HepG2 (cell line): ENCODE results near the gene TNFRSF9.

Experiments used
- RAD21 ChIP-seq: fragments of 450-650 bp; formaldehyde crosslinking; IDR thresholded peaks from 2 replicates; pipeline ENCODE4 v1.5.0; 2020; ENCODE audit warnings: mild to moderate bottlenecking
- SSRP1 ChIP-seq: IDR thresholded peaks from 2 replicates; pipeline ENCODE4 v1.6.1; 2016; ENCODE audit warnings: control low read depth
- TCF12 ChIP-seq, 2 experiments: fragments of 450-650 bp in 1 of 2; sonication (generic) in 1 of 2; formaldehyde crosslinking in 1 of 2; IDR thresholded peaks; 2 replicates each; pipeline versions ENCODE4 v1.6.1 to v1.8.0; 2017 to 2022; ENCODE audit warnings: antibody characterized with exemption in 1 of 2, mild to moderate bottlenecking in 1 of 2, missing genetic modification reagents in 1 of 2, moderate library complexity in 1 of 2
- ZNF510 ChIP-seq: sonication (generic); formaldehyde crosslinking; IDR thresholded peaks from 2 replicates; pipeline ENCODE4 v1.4.0; 2020; ENCODE audit warnings: low read depth, mild to moderate bottlenecking, missing genetic modification reagents
- ZNF766 ChIP-seq: sonication (generic); formaldehyde crosslinking; IDR thresholded peaks from 2 replicates; pipeline ENCODE4 v1.5.0; 2020; ENCODE audit warnings: missing genetic modification reagents, borderline replicate concordance
- TF ChIP-seq, protein P1 (sequence below): sonication (generic); formaldehyde crosslinking; IDR thresholded peaks from 2 replicates; pipeline ENCODE4 v1.5.1; 2020; ENCODE audit warnings: missing genetic modification reagents, mild to moderate bottlenecking, borderline replicate concordance
- TF ChIP-seq, protein P2 (sequence below): sonication (generic); formaldehyde crosslinking; IDR thresholded peaks from 2 replicates; pipeline ENCODE4 v1.5.0; 2020; ENCODE audit warnings: mild to moderate bottlenecking, missing genetic modification reagents, moderate library complexity
- TF ChIP-seq, protein P3 (sequence below): sonication (generic); formaldehyde crosslinking; IDR thresholded peaks from 2 replicates; pipeline ENCODE4 v1.5.0; 2020; ENCODE audit warnings: mild to moderate bottlenecking, low read depth, missing genetic modification reagents, borderline replicate concordance

DNA sequence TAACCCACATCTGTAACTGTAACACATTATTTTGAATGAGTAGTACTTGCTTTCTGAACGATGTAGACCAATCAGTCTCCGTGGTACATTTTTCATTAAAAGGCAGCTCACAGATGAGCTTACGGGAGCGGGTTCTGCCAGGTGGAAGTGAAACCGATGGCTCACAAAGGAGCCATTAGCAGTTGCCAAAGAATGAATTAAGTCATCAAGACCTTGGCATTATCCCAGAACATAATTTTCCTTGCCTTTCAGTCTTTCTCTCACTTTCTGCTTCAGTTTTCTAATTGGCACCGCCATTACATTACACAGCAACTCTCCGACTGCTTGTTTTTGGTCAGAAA lies 54.3 kb downstream of the TNFRSF9 start:
- no peak for TF ChIP-seq TCF12 (IDR thresholded peaks at IDR 0.05)
- TF ChIP-seq TCF12 (CRISPR knock-in tag; IDR thresholded peaks at IDR 0.05): no peak
- TF ChIP-seq ZNF766: no peak
- TF ChIP-seq, protein P1, sequence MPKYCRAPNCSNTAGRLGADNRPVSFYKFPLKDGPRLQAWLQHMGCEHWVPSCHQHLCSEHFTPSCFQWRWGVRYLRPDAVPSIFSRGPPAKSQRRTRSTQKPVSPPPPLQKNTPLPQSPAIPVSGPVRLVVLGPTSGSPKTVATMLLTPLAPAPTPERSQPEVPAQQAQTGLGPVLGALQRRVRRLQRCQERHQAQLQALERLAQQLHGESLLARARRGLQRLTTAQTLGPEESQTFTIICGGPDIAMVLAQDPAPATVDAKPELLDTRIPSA (CRISPR knock-in tag): no peak
- TF ChIP-seq, protein P2, sequence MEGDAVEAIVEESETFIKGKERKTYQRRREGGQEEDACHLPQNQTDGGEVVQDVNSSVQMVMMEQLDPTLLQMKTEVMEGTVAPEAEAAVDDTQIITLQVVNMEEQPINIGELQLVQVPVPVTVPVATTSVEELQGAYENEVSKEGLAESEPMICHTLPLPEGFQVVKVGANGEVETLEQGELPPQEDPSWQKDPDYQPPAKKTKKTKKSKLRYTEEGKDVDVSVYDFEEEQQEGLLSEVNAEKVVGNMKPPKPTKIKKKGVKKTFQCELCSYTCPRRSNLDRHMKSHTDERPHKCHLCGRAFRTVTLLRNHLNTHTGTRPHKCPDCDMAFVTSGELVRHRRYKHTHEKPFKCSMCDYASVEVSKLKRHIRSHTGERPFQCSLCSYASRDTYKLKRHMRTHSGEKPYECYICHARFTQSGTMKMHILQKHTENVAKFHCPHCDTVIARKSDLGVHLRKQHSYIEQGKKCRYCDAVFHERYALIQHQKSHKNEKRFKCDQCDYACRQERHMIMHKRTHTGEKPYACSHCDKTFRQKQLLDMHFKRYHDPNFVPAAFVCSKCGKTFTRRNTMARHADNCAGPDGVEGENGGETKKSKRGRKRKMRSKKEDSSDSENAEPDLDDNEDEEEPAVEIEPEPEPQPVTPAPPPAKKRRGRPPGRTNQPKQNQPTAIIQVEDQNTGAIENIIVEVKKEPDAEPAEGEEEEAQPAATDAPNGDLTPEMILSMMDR (CRISPR knock-in tag): no peak
- TF ChIP-seq RAD21 (CRISPR knock-in tag): no peak
- no peak for TF ChIP-seq ZNF510 (CRISPR knock-in tag)
- TF ChIP-seq, protein P3, sequence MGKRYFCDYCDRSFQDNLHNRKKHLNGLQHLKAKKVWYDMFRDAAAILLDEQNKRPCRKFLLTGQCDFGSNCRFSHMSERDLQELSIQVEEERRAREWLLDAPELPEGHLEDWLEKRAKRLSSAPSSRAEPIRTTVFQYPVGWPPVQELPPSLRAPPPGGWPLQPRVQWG (CRISPR knock-in tag): no peak
- TF ChIP-seq SSRP1: no peak
